MG63 (cell line): ENCODE data around the gene TCERG1L. TPM values are rescaled to one million over a fixed set of nuclear protein-coding genes. Genes with fewer than 3 reads are reported as not detected.
A peak's percentile ranks its signal among the peaks of the same experiment; 100 is the strongest.

Source experiments
- DNase-seq: peaks from one replicate; pipeline ENCODE4 v3.0.0-alpha.2; 2020
- H3K27me3 ChIP-seq: fragments of 250-450 bp; sonication (Bioruptor Pico); 2 replicates; pipeline ENCODE4 v1.5.1; 2020; ENCODE audit warnings: mild to moderate bottlenecking, moderate library complexity
- H3K36me3 ChIP-seq: fragments of 250-450 bp; sonication (Bioruptor Pico); 2 replicates; pipeline ENCODE4 v1.5.1; 2020; ENCODE audit warnings: mild to moderate bottlenecking, moderate library complexity
- H3K4me3 ChIP-seq: fragments of 250-450 bp; sonication (Bioruptor Pico); 2 replicates; pipeline ENCODE4 v1.5.1; 2020; ENCODE audit warnings: mild to moderate bottlenecking, moderate library complexity
- H3K9me3 ChIP-seq: fragments of 250-450 bp; sonication (Bioruptor Pico); 2 replicates; pipeline ENCODE4 v1.5.1; 2020; ENCODE audit warnings: mild to moderate bottlenecking, moderate library complexity
- total RNA-seq: library from RNA; depleted of rRNA; stranded (reverse); fragments of >200 nt; shearing (Covaris generic); gene quantifications from 2 replicates; pipeline ENCODE4 v1.2.3, GENCODE V29; 2014; ENCODE audit warnings: low replicate concordance

Gene TCERG1L
- total RNA-seq, 1 experiment from 2014 or later, result not detected

- no peaks in the 10 kb centered on the region for H3K27me3 ChIP-seq
- DNase-seq, result no peak
- no peaks in the 10 kb centered on the region for H3K36me3 ChIP-seq
- H3K9me3 ChIP-seq, result no peaks in the 10 kb centered on the region
- H3K4me3 ChIP-seq, result no peak overlapping the region
Measured at GRCh38 chr10:131230166-131230565, 81.4 kb downstream of the TCERG1L start.

- no peaks in the 10 kb centered on the region for H3K9me3 ChIP-seq
- H3K36me3 ChIP-seq, result no peaks in the 10 kb centered on the region
- no peak overlapping the region for H3K4me3 ChIP-seq
- no peaks in the 10 kb centered on the region for H3K27me3 ChIP-seq
- no peak for DNase-seq
Measured at GRCh38 chr10:131227163-131227740, 84.3 kb downstream of the TCERG1L start.

GRCh38 chr10:131226446-131227162 is 84.9 kb downstream of the TCERG1L start:
- DNase-seq, result no peak
- H3K4me3 ChIP-seq, result no peak overlapping the region
- no peaks in the 10 kb centered on the region for H3K9me3 ChIP-seq
- no peaks in the 10 kb centered on the region for H3K27me3 ChIP-seq
- no peaks in the 10 kb centered on the region for H3K36me3 ChIP-seq

GRCh38 chr10:131224106-131224505 is 87.4 kb downstream of the TCERG1L start:
- no peaks in the 10 kb centered on the region for H3K27me3 ChIP-seq
- DNase-seq, result no peak
- no peaks in the 10 kb centered on the region for H3K36me3 ChIP-seq
- H3K9me3 ChIP-seq, result no peaks in the 10 kb centered on the region
- H3K4me3 ChIP-seq, result no peak overlapping the region

GRCh38 chr10:131223422-131223821 is 88.1 kb downstream of the TCERG1L start:
- Histone ChIP-seq H3K27me3 (no peaks in the 10 kb centered on the region), H3K36me3 (no peaks in the 10 kb centered on the region), H3K9me3 (no peaks in the 10 kb centered on the region), H3K4me3 (no peak overlapping the region)
- DNase-seq, result no peak

- Histone ChIP-seq H3K27me3 (no peaks in the 10 kb centered on the region), H3K9me3 (no peaks in the 10 kb centered on the region), H3K4me3 (no peak overlapping the region), H3K36me3 (no peaks in the 10 kb centered on the region)
- no peak for DNase-seq
Measured at GRCh38 chr10:131222986-131223385, 88.5 kb downstream of the TCERG1L start.

GRCh38 chr10:131221632-131222277 is 89.8 kb downstream of the TCERG1L start:
- Histone ChIP-seq H3K4me3 (no peak overlapping the region), H3K36me3 (no peaks in the 10 kb centered on the region), H3K27me3 (no peaks in the 10 kb centered on the region), H3K9me3 (no peaks in the 10 kb centered on the region)
- no peak for DNase-seq

GRCh38 chr10:131220601-131221171 is 90.8 kb downstream of the TCERG1L start:
- DNase-seq, result no peak
- Histone ChIP-seq H3K4me3 (no peak overlapping the region), H3K9me3 (no peaks in the 10 kb centered on the region), H3K36me3 (no peaks in the 10 kb centered on the region), H3K27me3 (no peaks in the 10 kb centered on the region)

- Histone ChIP-seq H3K4me3 (no peak overlapping the region), H3K9me3 (no peaks in the 10 kb centered on the region), H3K27me3 (no peaks in the 10 kb centered on the region), H3K36me3 (no peaks in the 10 kb centered on the region)
- no peak for DNase-seq
Measured at GRCh38 chr10:131219955-131220489, 91.5 kb downstream of the TCERG1L start.

- Histone ChIP-seq H3K36me3 (no peaks in the 10 kb centered on the region), H3K4me3 (no peak overlapping the region), H3K9me3 (no peaks in the 10 kb centered on the region), H3K27me3 (no peaks in the 10 kb centered on the region)
- no peak for DNase-seq
Measured at GRCh38 chr10:131219584-131219886, 92.0 kb downstream of the TCERG1L start.

GRCh38 chr10:131218811-131219583 is 92.5 kb downstream of the TCERG1L start:
- no peak for DNase-seq
- H3K9me3 ChIP-seq, result no peaks in the 10 kb centered on the region

GRCh38 chr10:131216681-131217230 is 94.8 kb downstream of the TCERG1L start:
- H3K4me3 ChIP-seq, result no peak overlapping the region
- H3K9me3 ChIP-seq, result no peaks in the 10 kb centered on the region
- no peak for DNase-seq
- no peaks in the 10 kb centered on the region for H3K36me3 ChIP-seq
- no peaks in the 10 kb centered on the region for H3K27me3 ChIP-seq

More at GRCh38 chr10:131218811-131219583, 92.5 kb downstream of the TCERG1L start:
- H3K36me3 ChIP-seq, result no peaks in the 10 kb centered on the region
- no peak overlapping the region for H3K4me3 ChIP-seq
- H3K27me3 ChIP-seq, result no peaks in the 10 kb centered on the region

GRCh38 chr10:131215776-131216175 is 95.7 kb downstream of the TCERG1L start:
- Histone ChIP-seq H3K27me3 (no peaks in the 10 kb centered on the region), H3K4me3 (no peak overlapping the region), H3K9me3 (no peaks in the 10 kb centered on the region), H3K36me3 (no peaks in the 10 kb centered on the region)
- no peak for DNase-seq

- no peaks in the 10 kb centered on the region for H3K27me3 ChIP-seq
- DNase-seq, result no peak
Measured at GRCh38 chr10:131214521-131215244, 96.8 kb downstream of the TCERG1L start.

GRCh38 chr10:131213741-131214505 is 97.6 kb downstream of the TCERG1L start:
- Histone ChIP-seq H3K36me3 (no peaks in the 10 kb centered on the region), H3K27me3 (no peaks in the 10 kb centered on the region), H3K4me3 (no peak overlapping the region), H3K9me3 (no peaks in the 10 kb centered on the region)
- peak; percentile 9 for DNase-seq

More at GRCh38 chr10:131214521-131215244, 96.8 kb downstream of the TCERG1L start:
- H3K9me3 ChIP-seq, result no peaks in the 10 kb centered on the region
- no peaks in the 10 kb centered on the region for H3K36me3 ChIP-seq
- no peak overlapping the region for H3K4me3 ChIP-seq
